ENCODE data around the gene TARBP1. TPM values are rescaled to one million over a fixed set of nuclear protein-coding genes. Genes with fewer than 3 reads are reported as not detected.
"Not testable (repeated sequence)": the region's sequence is repeated elsewhere in the genome, so short reads cannot be mapped to it uniquely, and the experiment has no call there.

TARBP1 gene
- total RNA-seq, 2 experiments from 2014 or later: 38.4 to 40.9 TPM

DNA sequence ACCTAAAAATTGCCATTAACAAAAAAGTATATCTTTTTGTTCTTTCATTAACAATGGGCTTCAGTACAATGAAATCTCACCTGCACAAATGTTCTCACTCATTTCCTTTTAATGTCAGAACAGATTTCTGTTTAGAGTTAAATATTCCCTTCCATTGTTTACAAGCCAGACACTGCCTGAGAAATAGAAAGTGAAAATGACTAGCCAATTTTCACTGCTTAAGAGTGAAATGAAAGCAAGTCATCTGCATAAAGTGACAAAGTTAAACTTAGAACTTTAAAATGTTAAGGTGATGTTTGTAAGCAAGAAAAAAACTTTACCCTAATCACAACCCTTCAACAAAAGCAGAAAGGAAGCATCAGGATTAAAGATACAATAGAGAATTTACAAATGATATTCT, 78.2 kb downstream of the TARBP1 start:
- Mint-ChIP-seq H3K27me3 (no peaks in the 10 kb centered on the region), H3K9me3 (no peaks in the 10 kb centered on the region), H3K4me3 (peak overlapping the region; percentile 70), H3K27ac (peak overlapping the region; percentile 90), H3K36me3 (ENCODE audit: low read depth) (peaks cover 12% of the 10 kb centered on the region), H3K4me1 (ENCODE audit: low read depth) (peaks cover 71% of the 10 kb centered on the region)
- H3K27me3 ChIP-seq (ENCODE audit: control insufficient read depth in 1 of 2, insufficient read depth in 2 of 2, low read length in 2 of 2): no peaks in the 10 kb centered on the region
- H3K9me3 ChIP-seq (ENCODE audit: control insufficient read depth in 1 of 2, insufficient read depth in 1 of 2, low read length in 2 of 2): no peaks in the 10 kb centered on the region
- POLR2A ChIA-PET: no interaction called here
- CTCF ChIA-PET: no interaction called here
- H3K4me3 ChIP-seq (ENCODE audit: low read length): peak overlapping the region; percentile 30
- peak overlapping the region in 1 of 2 donors; percentile 62 for H3K27ac ChIP-seq (ENCODE audit: low read depth in 1 of 2, low read length in 2 of 2)
- intact Hi-C loops (cut with DNase I, micrococcal nuclease): no loop called here
- H3K4me1 ChIP-seq (ENCODE audit: insufficient read depth, low read length): peaks cover 17% of the 10 kb centered on the region
- DNase-seq: peak in 3 of 14 experiments; percentile 35 to 72 (median 54)
- TF ChIP-seq CTCF (IDR thresholded peaks at IDR 0.05): no peak
- ATAC-seq (ENCODE audit: poor library complexity): peak; percentile 43
- H3K36me3 ChIP-seq (ENCODE audit: insufficient read depth, low read length): no peaks in the 10 kb centered on the region

GRCh38 chr1:234399515-234399914, 79.5 kb downstream of the TARBP1 start:
- peaks cover 21% of the 10 kb centered on the region for H3K36me3 Mint-ChIP-seq (ENCODE audit: low read depth)
- DNase-seq; H3K9me3 Mint-ChIP-seq; H3K27ac ChIP-seq (ENCODE audit: low read depth in 1 of 2, low read length in 2 of 2); ATAC-seq (ENCODE audit: poor library complexity); H3K27me3 Mint-ChIP-seq; H3K9me3 ChIP-seq (ENCODE audit: control insufficient read depth in 1 of 2, insufficient read depth in 1 of 2, low read length in 2 of 2); H3K27me3 ChIP-seq (ENCODE audit: control insufficient read depth in 1 of 2, insufficient read depth in 2 of 2, low read length in 2 of 2); H3K36me3 ChIP-seq (ENCODE audit: insufficient read depth, low read length); intact Hi-C loops (cut with DNase I, micrococcal nuclease): not testable (repeated sequence)
- Histone ChIP-seq H3K4me1 (ENCODE audit: insufficient read depth, low read length) (peaks cover 14% of the 10 kb centered on the region), H3K4me3 (ENCODE audit: low read length) (peak overlapping the region; percentile 29)
- H3K4me1 Mint-ChIP-seq (ENCODE audit: low read depth): peaks cover 66% of the 10 kb centered on the region
- H3K27ac Mint-ChIP-seq: peak overlapping the region; percentile 92
- POLR2A ChIA-PET: interaction anchor here (2.4 kb wide), 1 partner anchor 26 kb away, joined by 10 read pairs; the partner anchor contains the start of gene COA6
- CTCF ChIA-PET: interaction anchor here (1.7 kb wide), 1 partner anchor 275 kb away, joined by 4 read pairs; no protein-coding TSS in a partner anchor
- peak overlapping the region; percentile 85 for H3K4me3 Mint-ChIP-seq

DNA sequence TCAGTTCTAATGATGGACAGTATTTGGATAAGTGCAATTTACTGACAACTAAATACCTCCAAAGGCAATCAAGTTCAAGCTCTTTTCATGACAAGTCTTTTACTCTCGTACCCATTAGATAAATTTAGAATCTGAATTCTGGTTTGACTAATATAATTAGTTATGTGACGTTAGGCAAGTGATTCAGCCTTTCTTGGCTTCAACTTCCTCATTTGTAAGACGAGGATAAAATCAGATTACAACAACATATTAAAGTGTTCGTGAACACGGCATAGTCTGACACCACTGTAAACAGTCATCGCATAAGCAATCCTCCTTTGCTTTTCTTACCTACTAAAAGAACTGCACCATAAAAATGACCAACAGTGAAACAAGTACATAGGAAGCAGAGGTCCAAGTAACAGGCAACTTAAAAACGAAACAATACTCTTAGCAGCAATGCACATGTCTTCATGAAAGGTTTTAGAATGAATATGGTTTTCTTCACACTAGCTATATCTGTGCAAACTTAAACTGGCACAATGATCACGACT, 80.1 kb downstream of the TARBP1 start:
- Histone ChIP-seq H3K27ac (ENCODE audit: low read depth in 1 of 2, low read length in 2 of 2) (peak overlapping the region in 1 of 2 donors; percentile 7), H3K4me3 (ENCODE audit: low read length) (peak overlapping the region; percentile 29), H3K36me3 (ENCODE audit: insufficient read depth, low read length) (no peaks in the 10 kb centered on the region), H3K27me3 (ENCODE audit: control insufficient read depth in 1 of 2, insufficient read depth in 2 of 2, low read length in 2 of 2) (no peaks in the 10 kb centered on the region), H3K4me1 (ENCODE audit: insufficient read depth, low read length) (peaks cover 14% of the 10 kb centered on the region), H3K9me3 (ENCODE audit: control insufficient read depth in 1 of 2, insufficient read depth in 1 of 2, low read length in 2 of 2) (no peaks in the 10 kb centered on the region)
- peak in 2 of 14 experiments; percentile 37 to 44 for DNase-seq
- ChIA-PET CTCF (interaction anchor here (1.7 kb wide), 1 partner anchor 274 kb away, joined by 4 read pairs; no protein-coding TSS in a partner anchor), POLR2A (interaction anchor here (2.4 kb wide), 1 partner anchor 25 kb away, joined by 10 read pairs; the partner anchor contains the start of gene COA6)
- H3K4me3 Mint-ChIP-seq: peak overlapping the region; percentile 85
- intact Hi-C loops (cut with DNase I, micrococcal nuclease): no loop called here
- H3K36me3 Mint-ChIP-seq (ENCODE audit: low read depth): peaks cover 25% of the 10 kb centered on the region
- peak; percentile 7 for ATAC-seq (ENCODE audit: poor library complexity)
- H3K27me3 Mint-ChIP-seq: no peaks in the 10 kb centered on the region
- H3K4me1 Mint-ChIP-seq (ENCODE audit: low read depth): peaks cover 66% of the 10 kb centered on the region
- H3K9me3 Mint-ChIP-seq: no peaks in the 10 kb centered on the region
- H3K27ac Mint-ChIP-seq: peak overlapping the region; percentile 92
- no peak for TF ChIP-seq CTCF (IDR thresholded peaks at IDR 0.05)

All from CD4-positive, alpha-beta T cell (primary cell).